Bronchial epithelial cell (primary cell): ENCODE data around the gene MT1G. TPM values are rescaled to one million over a fixed set of nuclear protein-coding genes. Genes with fewer than 3 reads are reported as not detected.

Experiments
- DNase-seq: peaks from one replicate; pipeline ENCODE4 v3.0.0-alpha.2; 2010; ENCODE audit warnings: low read depth
- FAIRE-seq: peaks from 2 replicates; lab custom pipeline; 2011; peaks lifted over from hg19 to GRCh38; lab: Jason Lieb, UNC
- H3K27me3 ChIP-seq: 2 replicates; pipeline ENCODE4 v1.5.1; 2011; ENCODE audit warnings: low read length; ENCODE audit not compliant: control insufficient read depth, insufficient read depth
- H3K36me3 ChIP-seq: 2 replicates; pipeline ENCODE4 v1.5.1; 2011; ENCODE audit warnings: low read length; ENCODE audit not compliant: control insufficient read depth, insufficient read depth
- H3K4me3 ChIP-seq: 2 replicates; pipeline ENCODE4 v1.5.1; 2011; ENCODE audit warnings: mild to moderate bottlenecking, low read depth, low read length, control low read depth
- CTCF ChIP-seq: IDR thresholded peaks from 2 replicates; pipeline ENCODE4 v1.5.1; 2011; ENCODE audit warnings: mild to moderate bottlenecking, moderate library complexity, low read length, control low read depth, inconsistent platforms; ENCODE audit not compliant: insufficient read depth, severe bottlenecking
- total RNA-seq: library from RNA; depleted of rRNA; stranded (reverse); fragments of >200 nt; gene quantifications from 2 replicates; pipeline ENCODE4 v1.2.1, GENCODE V29; 2014

The MT1G gene
- total RNA-seq, 1 donor from 2014 or later: not detected

- DNase-seq: no peak
- Histone ChIP-seq H3K27me3 (no peaks in the 10 kb centered on the region), H3K4me3 (no peak overlapping the region), H3K36me3 (peaks cover 1% of the 10 kb centered on the region)
- peak; percentile 55 for FAIRE-seq
- TF ChIP-seq CTCF: no peak
These were observed 22.7 kb upstream of the MT1G start for GRCh38 chr16:56690420-56691122.

- peak; percentile 74 for DNase-seq
- peak; percentile 62 for FAIRE-seq
- no peak for TF ChIP-seq CTCF
- Histone ChIP-seq H3K27me3 (no peaks in the 10 kb centered on the region), H3K4me3 (no peak overlapping the region), H3K36me3 (peaks cover 1% of the 10 kb centered on the region)
These were observed 21.3 kb upstream of the MT1G start for GRCh38 chr16:56689171-56689570.

DNA sequence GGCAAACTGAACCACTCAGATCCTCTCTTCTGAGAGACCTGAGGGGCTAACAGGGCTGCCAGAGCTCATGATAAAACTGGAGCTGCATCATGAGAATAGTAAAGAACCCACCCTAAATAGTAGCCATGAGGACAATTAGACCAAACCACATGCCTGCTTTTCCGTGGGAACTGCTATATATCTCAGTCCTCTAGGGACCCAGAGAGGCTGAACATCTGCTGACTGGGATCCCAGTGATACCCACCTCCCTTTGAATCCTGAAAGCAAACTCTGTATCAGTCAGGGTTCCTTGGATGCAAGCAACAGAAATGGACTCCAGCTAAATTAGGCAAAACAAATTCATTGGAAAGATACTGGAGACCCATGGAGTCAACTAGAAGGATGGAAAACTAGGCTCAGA, 20.9 kb upstream of the MT1G start:
- H3K4me3 ChIP-seq: no peak overlapping the region
- DNase-seq: no peak
- peaks cover 1% of the 10 kb centered on the region for H3K36me3 ChIP-seq
- no peak for TF ChIP-seq CTCF
- FAIRE-seq: no peak
- no peaks in the 10 kb centered on the region for H3K27me3 ChIP-seq

DNA sequence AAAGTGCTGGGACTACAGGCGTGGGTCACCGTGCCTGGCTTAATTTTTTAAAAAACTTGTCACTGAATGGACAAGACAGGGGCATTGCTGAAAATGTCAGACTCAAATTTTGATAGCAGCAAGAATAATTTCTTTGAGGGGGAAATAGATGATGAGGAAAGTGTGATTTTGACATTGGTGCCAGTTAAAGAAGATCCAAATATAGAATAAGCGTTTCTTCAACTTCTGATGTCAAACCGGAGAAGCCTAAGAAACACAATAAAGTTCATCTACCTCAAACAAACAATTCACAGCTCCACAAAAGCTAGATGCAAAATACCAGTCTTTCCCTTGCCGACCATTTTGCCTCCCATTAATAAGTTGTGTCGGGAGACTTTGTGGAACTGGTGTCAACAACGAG, 18.9 kb upstream of the MT1G start:
- FAIRE-seq (no peak), DNase-seq (no peak)
- TF ChIP-seq CTCF: no peak
- Histone ChIP-seq H3K27me3 (no peaks in the 10 kb centered on the region), H3K4me3 (no peak overlapping the region), H3K36me3 (peaks cover 9% of the 10 kb centered on the region)

GRCh38 chr16:56684926-56685590, 17.2 kb upstream of the MT1G start:
- DNase-seq: peak; percentile 37
- FAIRE-seq: peak; percentile 77
- TF ChIP-seq CTCF: no peak

More at GRCh38 chr16:56684926-56685590, 17.2 kb upstream of the MT1G start:
- peaks cover 9% of the 10 kb centered on the region for H3K36me3 ChIP-seq
- no peak overlapping the region for H3K4me3 ChIP-seq
- H3K27me3 ChIP-seq: no peaks in the 10 kb centered on the region
